Lower leg skin (tissue), 3 donors: Measurements from ENCODE around the gene XRCC2.

Experiments
- POLR2A ChIP-seq, 2 donors: fragments of 450-650 bp; IDR thresholded peaks; one replicate each; pipeline ENCODE4 v1.6.1; 2016 to 2017; ENCODE audit warnings: antibody characterized with exemption in 2 of 2, mild to moderate bottlenecking in 1 of 2, moderate library complexity in 1 of 2
- TF ChIP-seq, protein P1 (sequence below), 3 donors: fragments of 450-650 bp; IDR thresholded peaks; one replicate each; pipeline ENCODE4 v1.5.1; 2016; ENCODE audit warnings: antibody characterized with exemption in 3 of 3, mild to moderate bottlenecking in 3 of 3, moderate library complexity in 2 of 3

DNA sequence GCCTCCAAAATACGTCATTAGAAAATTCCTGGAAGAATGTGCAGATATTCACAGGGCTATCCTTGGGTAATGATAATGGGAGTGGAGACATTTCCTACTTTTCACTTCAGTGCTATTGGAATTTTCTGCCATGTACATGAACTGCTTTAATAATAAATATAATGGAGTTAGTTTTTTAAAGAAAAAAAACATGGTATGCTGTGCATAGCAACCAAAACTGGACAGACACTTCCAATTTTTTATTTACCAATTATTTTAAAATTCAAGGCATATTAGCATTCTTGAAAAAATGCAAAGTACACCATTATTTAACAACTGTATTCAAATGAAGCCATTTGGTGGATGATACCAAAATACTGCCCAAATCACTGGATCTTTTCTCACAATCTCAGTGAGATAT is 3.3 kb downstream of the XRCC2 start:
- TF ChIP-seq, protein P1, sequence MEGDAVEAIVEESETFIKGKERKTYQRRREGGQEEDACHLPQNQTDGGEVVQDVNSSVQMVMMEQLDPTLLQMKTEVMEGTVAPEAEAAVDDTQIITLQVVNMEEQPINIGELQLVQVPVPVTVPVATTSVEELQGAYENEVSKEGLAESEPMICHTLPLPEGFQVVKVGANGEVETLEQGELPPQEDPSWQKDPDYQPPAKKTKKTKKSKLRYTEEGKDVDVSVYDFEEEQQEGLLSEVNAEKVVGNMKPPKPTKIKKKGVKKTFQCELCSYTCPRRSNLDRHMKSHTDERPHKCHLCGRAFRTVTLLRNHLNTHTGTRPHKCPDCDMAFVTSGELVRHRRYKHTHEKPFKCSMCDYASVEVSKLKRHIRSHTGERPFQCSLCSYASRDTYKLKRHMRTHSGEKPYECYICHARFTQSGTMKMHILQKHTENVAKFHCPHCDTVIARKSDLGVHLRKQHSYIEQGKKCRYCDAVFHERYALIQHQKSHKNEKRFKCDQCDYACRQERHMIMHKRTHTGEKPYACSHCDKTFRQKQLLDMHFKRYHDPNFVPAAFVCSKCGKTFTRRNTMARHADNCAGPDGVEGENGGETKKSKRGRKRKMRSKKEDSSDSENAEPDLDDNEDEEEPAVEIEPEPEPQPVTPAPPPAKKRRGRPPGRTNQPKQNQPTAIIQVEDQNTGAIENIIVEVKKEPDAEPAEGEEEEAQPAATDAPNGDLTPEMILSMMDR (IDR thresholded peaks at IDR 0.05), result no peak
- no peak for TF ChIP-seq POLR2A (IDR thresholded peaks at IDR 0.05)
